Left lung (tissue), 10 donors: Measurements from ENCODE around the gene GNB1L. TPM values are rescaled to one million over a fixed set of nuclear protein-coding genes. Genes with fewer than 3 reads are reported as not detected.

ENCODE experiments used
- ATAC-seq: fragments of 200-7000 bp; cut with Tn5 transposase; one replicate; pipeline ENCODE4 v1.9.1; 2020; ENCODE audit warnings: moderate library complexity
- DNase-seq, 4 donors: peaks; one replicate each; pipeline ENCODE4 v3.0.0-alpha.2; 2013 to 2020
- H3K27ac ChIP-seq, 2 donors: fragments of 200-600 bp; sonication (generic) in 1 of 2; one replicate each; pipeline versions ENCODE4 v1.5.0 to v1.8.0; 2020 to 2021
- H3K27me3 ChIP-seq, 2 donors: fragments of 200-600 bp; sonication (generic) in 1 of 2; one replicate each; pipeline versions ENCODE4 v1.5.0 to v1.8.0; 2020 to 2021
- H3K36me3 ChIP-seq, 2 donors: fragments of 200-600 bp; sonication (generic) in 1 of 2; one replicate each; pipeline versions ENCODE4 v1.5.0 to v1.8.0; 2020 to 2021
- H3K4me1 ChIP-seq, 2 donors: fragments of 200-600 bp; one replicate each; pipeline ENCODE4 v1.8.0; 2021
- H3K4me3 ChIP-seq, 2 donors: fragments of 200-600 bp; sonication (generic) in 1 of 2; one replicate each; pipeline versions ENCODE4 v1.5.0 to v1.8.0; 2020 to 2021; ENCODE audit warnings: mild to moderate bottlenecking in 1 of 2
- H3K9me3 ChIP-seq, 2 donors: fragments of 200-600 bp; sonication (generic) in 1 of 2; one replicate each; pipeline versions ENCODE4 v1.5.0 to v1.8.0; 2020 to 2021
- intact Hi-C, 2 donors: fragments of 100-400 bp; cut with DNase I; formaldehyde crosslinking; loops; one replicate each; pipeline versions ENCODE4 v1.11.2 to v1.14.2; 2022
- polyA plus RNA-seq, 6 donors: library from polyadenylated mRNA; unstranded; fragments of 120-200 nt; gene quantifications; one replicate each; pipeline ENCODE4 v1.2.1, GENCODE V29; 2013; ENCODE audit not compliant: insufficient read length in 6 of 6
- total RNA-seq, 2 donors: library from RNA; stranded (reverse); fragmentation: NEBNext Ultra II Directional; extraction: Animal tissue kit (Norgen Biotek cat#: 25700); gene quantifications; one replicate each; pipeline ENCODE4 v1.2.1, GENCODE V29; 2021
- TF ChIP-seq, protein P1 (sequence below), 2 donors: fragments of 200-600 bp; sonication (generic) in 1 of 2; IDR thresholded peaks; one replicate each; pipeline versions ENCODE4 v1.5.0 to v1.8.0; 2021; ENCODE audit warnings: antibody characterized with exemption in 2 of 2
- donor health status: DM: no; HTN: yes; CAD: no.
- donor health status: DM: no; HTN: no; CAD: no.

Gene GNB1L
- total and polyA plus RNA-seq, 8 donors, result 4.3 to 7.9 (median 5.5) TPM

DNA sequence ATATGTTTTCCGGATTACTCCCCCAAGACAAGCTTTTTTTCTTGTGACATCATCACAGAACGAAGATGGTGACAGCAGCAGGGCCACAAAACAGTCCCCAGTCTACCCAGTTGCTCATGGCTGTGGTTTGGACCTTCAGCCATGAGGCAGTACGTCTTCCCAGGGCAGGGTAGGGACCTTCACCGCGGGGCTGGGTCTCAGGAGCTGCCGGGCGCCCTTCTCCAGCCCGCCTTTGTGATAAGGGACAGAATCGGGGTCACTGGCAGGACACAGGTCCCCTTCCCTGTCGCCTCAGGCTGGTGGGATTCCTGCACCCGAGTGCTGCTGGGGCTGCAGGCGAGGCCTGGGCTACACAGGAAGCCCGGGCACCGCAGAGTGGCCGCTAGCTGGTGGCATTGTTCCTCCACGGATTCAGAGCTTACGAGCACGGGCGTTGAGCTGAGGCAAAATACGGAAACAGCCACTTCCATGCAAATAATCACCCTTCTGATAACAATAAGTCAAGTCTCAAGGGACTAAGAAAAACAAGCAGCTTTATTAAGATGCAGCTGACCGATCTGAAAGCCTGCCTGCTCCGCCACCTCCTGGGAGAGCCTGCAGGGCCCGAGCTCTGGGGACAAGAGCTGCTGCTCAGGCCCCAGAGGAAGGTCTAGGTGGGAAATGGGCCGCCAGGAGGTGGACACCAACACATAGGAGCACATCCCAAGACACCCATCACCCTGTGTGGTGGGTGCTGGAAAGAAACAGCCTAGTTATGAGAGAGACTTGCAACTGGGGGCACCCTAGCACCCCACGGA lies 81.8 kb downstream of the GNB1L start:
- TF ChIP-seq, protein P1, sequence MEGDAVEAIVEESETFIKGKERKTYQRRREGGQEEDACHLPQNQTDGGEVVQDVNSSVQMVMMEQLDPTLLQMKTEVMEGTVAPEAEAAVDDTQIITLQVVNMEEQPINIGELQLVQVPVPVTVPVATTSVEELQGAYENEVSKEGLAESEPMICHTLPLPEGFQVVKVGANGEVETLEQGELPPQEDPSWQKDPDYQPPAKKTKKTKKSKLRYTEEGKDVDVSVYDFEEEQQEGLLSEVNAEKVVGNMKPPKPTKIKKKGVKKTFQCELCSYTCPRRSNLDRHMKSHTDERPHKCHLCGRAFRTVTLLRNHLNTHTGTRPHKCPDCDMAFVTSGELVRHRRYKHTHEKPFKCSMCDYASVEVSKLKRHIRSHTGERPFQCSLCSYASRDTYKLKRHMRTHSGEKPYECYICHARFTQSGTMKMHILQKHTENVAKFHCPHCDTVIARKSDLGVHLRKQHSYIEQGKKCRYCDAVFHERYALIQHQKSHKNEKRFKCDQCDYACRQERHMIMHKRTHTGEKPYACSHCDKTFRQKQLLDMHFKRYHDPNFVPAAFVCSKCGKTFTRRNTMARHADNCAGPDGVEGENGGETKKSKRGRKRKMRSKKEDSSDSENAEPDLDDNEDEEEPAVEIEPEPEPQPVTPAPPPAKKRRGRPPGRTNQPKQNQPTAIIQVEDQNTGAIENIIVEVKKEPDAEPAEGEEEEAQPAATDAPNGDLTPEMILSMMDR (IDR thresholded peaks at IDR 0.05), result no peak
- peaks cover 4 to 8% of the 10 kb centered on the region in 2 donors for H3K4me1 ChIP-seq
- DNase-seq (peak in 1 of 4 donors; percentile 65), ATAC-seq (no peak)
- H3K27ac ChIP-seq, result no peak overlapping the region
- intact Hi-C loops, result no loop called here
- H3K36me3 ChIP-seq, result no peaks in the 10 kb centered on the region
- no peak overlapping the region for H3K4me3 ChIP-seq
- H3K27me3 ChIP-seq, result peaks cover 22 to 95% of the 10 kb centered on the region in 2 donors
- no peaks in the 10 kb centered on the region for H3K9me3 ChIP-seq

DNA sequence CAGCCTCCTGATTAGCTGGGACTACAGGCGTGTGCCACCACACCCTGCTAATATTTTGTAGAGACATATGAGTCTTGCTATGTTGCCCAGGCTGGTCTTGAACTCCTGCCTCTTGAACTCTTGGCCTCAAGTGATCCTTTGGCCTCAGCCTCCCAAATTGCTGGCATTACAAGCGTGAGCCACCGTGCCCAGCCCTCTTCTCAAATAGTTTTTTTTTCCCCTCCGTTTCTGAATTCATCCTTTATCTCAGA lies 82.3 kb downstream of the GNB1L start:
- H3K27me3 ChIP-seq, result peaks cover 28 to 96% of the 10 kb centered on the region in 2 donors
- intact Hi-C loops, result no loop called here

GRCh38 chr22:19770349-19771220 lies 84.1 kb downstream of the GNB1L start:
- Histone ChIP-seq H3K9me3 (no peaks in the 10 kb centered on the region), H3K27ac (no peak overlapping the region), H3K4me1 (peaks cover 13 to 28% of the 10 kb centered on the region in 2 donors), H3K27me3 (peaks cover 43 to 100% of the 10 kb centered on the region in 2 donors), H3K36me3 (no peaks in the 10 kb centered on the region), H3K4me3 (no peak overlapping the region)
- ATAC-seq (no peak), DNase-seq (peak in 1 of 4 donors; percentile 62)
- intact Hi-C loops, result no loop called here
- TF ChIP-seq, protein P1 (IDR thresholded peaks at IDR 0.05), result no peak

More for the DNA sequence above, 82.3 kb downstream of the GNB1L start:
- H3K9me3 ChIP-seq, result no peaks in the 10 kb centered on the region
- no peak overlapping the region for H3K4me3 ChIP-seq
- peaks cover 8 to 13% of the 10 kb centered on the region in 2 donors for H3K4me1 ChIP-seq
- DNase-seq (no peak), ATAC-seq (no peak)
- no peaks in the 10 kb centered on the region for H3K36me3 ChIP-seq
- TF ChIP-seq, protein P1 (IDR thresholded peaks at IDR 0.05), result no peak
- no peak overlapping the region for H3K27ac ChIP-seq

DNA sequence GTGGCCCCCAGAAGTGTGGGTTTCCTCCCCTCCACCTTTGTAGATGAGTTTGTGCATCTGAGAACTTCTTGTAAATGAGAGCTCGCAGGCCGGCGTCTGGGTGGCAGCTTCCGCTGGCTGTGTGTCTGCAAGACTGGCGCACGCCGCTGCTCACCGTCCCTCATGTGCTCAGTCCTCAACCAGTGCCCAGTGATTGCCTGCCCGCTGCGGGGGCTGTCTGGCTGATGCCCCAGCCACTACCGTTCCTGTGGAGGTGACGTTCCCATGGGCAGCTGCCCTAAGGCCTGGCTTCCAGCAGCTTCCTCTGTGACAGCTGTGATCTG lies 85.3 kb downstream of the GNB1L start:
- peaks cover 13 to 32% of the 10 kb centered on the region in 2 donors for H3K4me1 ChIP-seq
- TF ChIP-seq, protein P1 (IDR thresholded peaks at IDR 0.05), result no peak
- no peaks in the 10 kb centered on the region for H3K36me3 ChIP-seq
- intact Hi-C loops, result no loop called here
- ATAC-seq (no peak), DNase-seq (peak in 1 of 4 donors; percentile 75)
- no peak overlapping the region for H3K27ac ChIP-seq
- H3K27me3 ChIP-seq, result peaks cover 56 to 100% of the 10 kb centered on the region in 2 donors
- no peaks in the 10 kb centered on the region for H3K9me3 ChIP-seq
- no peak overlapping the region for H3K4me3 ChIP-seq
